Fibroblast of villous mesenchyme (primary cell): ENCODE data around the gene ARHGEF4. TPM values are rescaled to one million over a fixed set of nuclear protein-coding genes. Genes with fewer than 3 reads are reported as not detected.

ENCODE experiments used
- DNase-seq: peaks from one replicate; pipeline ENCODE4 v3.0.0-alpha.2; 2010; ENCODE audit warnings: low read depth
- H3K4me3 ChIP-seq: 2 replicates; pipeline ENCODE4 v1.5.1; 2011; ENCODE audit warnings: low read depth, mild to moderate bottlenecking, low read length
- CTCF ChIP-seq: IDR thresholded peaks from 2 replicates; pipeline ENCODE4 v1.5.1; 2012; ENCODE audit warnings: low read depth, mild to moderate bottlenecking, low read length; ENCODE audit not compliant: insufficient read depth
- total RNA-seq: library from RNA; depleted of rRNA; stranded (reverse); fragments of >200 nt; gene quantifications from 2 replicates; pipeline ENCODE4 v1.2.3, GENCODE V29; 2012

The ARHGEF4 gene
- total RNA-seq, 1 donor = 0.86 TPM

GRCh38 chr2:130797493-130798435, 39.0 kb upstream of the ARHGEF4 start:
- H3K4me3 ChIP-seq = peak overlapping the region; percentile 78
- peak; percentile 81 for DNase-seq
- peak; percentile 88 for TF ChIP-seq CTCF

GRCh38 chr2:130798472-130799218, 38.1 kb upstream of the ARHGEF4 start:
- DNase-seq = no peak
- H3K4me3 ChIP-seq = peak overlapping the region; percentile 78
- no peak for TF ChIP-seq CTCF

DNA sequence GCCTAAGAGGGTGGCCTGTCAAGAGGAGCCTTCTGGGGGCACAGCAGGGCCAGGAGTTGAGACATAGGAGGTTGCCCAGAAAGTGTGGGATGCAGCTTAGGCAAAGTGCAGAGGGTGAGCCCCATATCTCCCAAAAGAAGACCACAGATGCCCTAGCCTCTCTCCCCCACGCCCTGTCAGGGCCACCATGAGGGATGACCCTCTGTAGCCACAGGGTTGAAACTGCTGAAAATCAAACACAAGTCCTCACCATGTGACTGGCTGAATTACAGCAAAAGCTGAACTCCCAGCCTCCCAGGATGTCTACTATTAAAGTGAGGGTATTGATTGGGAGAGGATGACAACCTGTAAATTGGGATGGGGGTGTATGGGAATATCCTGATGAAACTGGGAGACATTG, 37.4 kb upstream of the ARHGEF4 start:
- TF ChIP-seq CTCF = no peak
- DNase-seq = no peak
- H3K4me3 ChIP-seq = no peak overlapping the region

DNA sequence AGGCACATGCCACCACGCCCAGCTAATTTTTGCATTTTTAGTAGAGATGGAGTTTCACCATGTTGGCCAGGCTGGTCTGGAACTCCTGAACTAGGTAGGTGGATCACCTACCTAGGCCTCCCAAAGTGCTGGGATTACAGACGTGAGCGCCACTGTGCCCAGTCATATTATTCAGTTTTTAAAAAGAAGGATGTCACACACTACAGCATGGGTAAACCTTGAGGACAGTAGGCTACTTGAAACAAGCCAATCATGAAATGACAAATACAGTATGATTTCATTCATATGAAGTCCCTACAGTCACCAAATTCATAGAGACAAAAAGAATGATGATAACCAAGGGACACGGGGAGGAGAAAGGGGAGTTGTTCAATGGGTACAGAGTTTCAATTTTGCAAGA, 31.1 kb upstream of the ARHGEF4 start:
- no peak overlapping the region for H3K4me3 ChIP-seq
- DNase-seq = no peak
- TF ChIP-seq CTCF = no peak

DNA sequence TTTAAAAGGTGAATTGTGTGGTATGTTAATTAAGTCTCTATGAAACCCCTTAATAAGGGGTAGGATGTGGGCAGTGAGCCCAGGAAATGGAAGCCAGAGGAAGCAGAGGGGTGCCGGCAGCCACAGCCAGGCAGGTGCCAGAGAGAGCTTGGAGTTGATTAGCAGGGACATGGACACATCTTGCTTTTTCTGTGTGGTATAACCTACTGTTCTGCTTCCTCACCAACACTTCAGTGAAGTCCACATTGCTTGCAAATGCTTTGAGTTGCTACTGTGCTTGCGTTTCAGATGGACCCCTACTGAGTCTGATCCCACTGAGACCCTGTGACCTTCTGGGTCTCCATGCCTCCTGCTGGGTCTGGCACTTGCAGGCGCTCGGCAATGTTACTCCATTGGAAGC, 30.3 kb upstream of the ARHGEF4 start:
- DNase-seq = no peak

More for the DNA sequence above, 30.3 kb upstream of the ARHGEF4 start:
- H3K4me3 ChIP-seq = no peak overlapping the region
- TF ChIP-seq CTCF = no peak
